D341Med (cell line): Measurements from ENCODE around the gene NMU.
"Not testable (repeated sequence)": the region's sequence is repeated elsewhere in the genome, so short reads cannot be mapped to it uniquely, and the experiment has no call there.

Source experiments
- DNase-seq: peaks from one replicate; pipeline ENCODE4 v3.0.0; 2012; ENCODE audit warnings: low spot score

The NMU gene

GRCh38 chr4:55560096-55560495 lies 76.0 kb downstream of the NMU start:
- no peak for DNase-seq

GRCh38 chr4:55554453-55555030 lies 81.6 kb downstream of the NMU start:
- peak; percentile 26 for DNase-seq

GRCh38 chr4:55553441-55554201 lies 82.5 kb downstream of the NMU start:
- DNase-seq, result no peak

- not testable (repeated sequence) for DNase-seq
Measured at GRCh38 chr4:55551964-55552363, 84.1 kb downstream of the NMU start.

GRCh38 chr4:55549888-55550287 lies 86.2 kb downstream of the NMU start:
- no peak for DNase-seq

- no peak for DNase-seq
Measured at GRCh38 chr4:55547918-55548317, 88.2 kb downstream of the NMU start.

- DNase-seq, result peak; percentile 66
Measured at GRCh38 chr4:55547466-55547770, 88.7 kb downstream of the NMU start.

GRCh38 chr4:55546756-55547465 lies 89.2 kb downstream of the NMU start, which contains the start of gene CLOCK:
Gene CLOCK, minus strand, starts transcription at chr4:55546909. Its CDS starts 64,124 bp downstream, at chr4:55482785.
- DNase-seq, result peak; percentile 93

- no peak for DNase-seq
Measured at GRCh38 chr4:55546506-55546755, 89.7 kb downstream of the NMU start.

- DNase-seq, result peak; percentile 82
Measured at GRCh38 chr4:55545641-55546505, 90.2 kb downstream of the NMU start.
